Measurements from ENCODE around the gene GRAP.

- TF ChIP-seq POLR2AphosphoS5 (IDR thresholded peaks at IDR 0.05) (no peak), CTCF (IDR thresholded peaks at IDR 0.05) (no peak)
These were observed 44.7 kb downstream of the GRAP start for GRCh38 chr17:19001907-19002590.

All from prostate gland (tissue), 2 donors.